Measurements from ENCODE around the gene EFNA3.

DNA sequence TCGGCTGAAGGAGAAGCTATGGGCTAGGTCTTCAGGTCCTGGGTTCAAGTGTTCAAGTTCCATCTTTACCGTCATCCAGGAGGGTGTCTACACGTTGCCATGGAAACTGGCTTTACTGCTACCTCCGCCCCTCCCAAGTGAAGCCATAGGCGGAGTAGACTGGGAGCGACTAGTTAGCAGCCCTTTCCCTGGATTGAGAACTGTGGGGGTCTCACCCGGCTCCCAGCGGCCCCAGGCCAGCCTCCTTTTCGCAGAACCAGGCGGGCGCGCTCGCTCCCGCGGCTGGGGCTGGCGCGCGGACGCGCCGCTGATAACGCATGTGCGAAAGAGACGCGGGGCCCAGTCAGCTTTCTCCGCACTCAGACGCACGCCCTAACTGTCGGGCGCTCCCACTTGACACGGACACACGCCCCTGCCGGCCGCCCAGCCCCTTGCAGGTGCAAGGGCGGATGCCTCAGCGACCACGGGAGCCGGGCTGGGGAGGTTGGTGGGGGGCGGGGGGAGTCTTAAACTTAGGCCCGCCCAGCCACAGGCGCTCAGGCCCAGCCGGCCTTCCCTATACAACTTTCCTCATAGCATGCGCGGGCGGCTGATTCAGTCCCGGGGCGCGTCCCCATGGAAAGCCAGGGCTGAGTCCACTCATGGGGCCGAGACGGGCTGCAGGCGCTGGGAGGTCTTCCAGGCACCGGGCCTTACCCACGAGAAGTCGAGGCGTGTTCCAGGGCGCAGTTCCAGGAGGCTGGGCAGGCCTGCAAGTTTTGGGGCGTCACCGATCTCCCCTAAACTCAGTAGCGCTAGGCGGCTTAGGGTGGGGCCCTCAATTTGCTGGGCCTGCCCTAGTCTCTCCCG, 7.7 kb upstream of the EFNA3 start:
- TF ChIP-seq, protein P1, sequence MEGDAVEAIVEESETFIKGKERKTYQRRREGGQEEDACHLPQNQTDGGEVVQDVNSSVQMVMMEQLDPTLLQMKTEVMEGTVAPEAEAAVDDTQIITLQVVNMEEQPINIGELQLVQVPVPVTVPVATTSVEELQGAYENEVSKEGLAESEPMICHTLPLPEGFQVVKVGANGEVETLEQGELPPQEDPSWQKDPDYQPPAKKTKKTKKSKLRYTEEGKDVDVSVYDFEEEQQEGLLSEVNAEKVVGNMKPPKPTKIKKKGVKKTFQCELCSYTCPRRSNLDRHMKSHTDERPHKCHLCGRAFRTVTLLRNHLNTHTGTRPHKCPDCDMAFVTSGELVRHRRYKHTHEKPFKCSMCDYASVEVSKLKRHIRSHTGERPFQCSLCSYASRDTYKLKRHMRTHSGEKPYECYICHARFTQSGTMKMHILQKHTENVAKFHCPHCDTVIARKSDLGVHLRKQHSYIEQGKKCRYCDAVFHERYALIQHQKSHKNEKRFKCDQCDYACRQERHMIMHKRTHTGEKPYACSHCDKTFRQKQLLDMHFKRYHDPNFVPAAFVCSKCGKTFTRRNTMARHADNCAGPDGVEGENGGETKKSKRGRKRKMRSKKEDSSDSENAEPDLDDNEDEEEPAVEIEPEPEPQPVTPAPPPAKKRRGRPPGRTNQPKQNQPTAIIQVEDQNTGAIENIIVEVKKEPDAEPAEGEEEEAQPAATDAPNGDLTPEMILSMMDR (conservative IDR thresholded peaks at IDR 0.05; ENCODE audit: low read depth, low read length): peak; percentile 55
- no peak for TF ChIP-seq EZH2phosphoT487 (IDR thresholded peaks at IDR 0.05; ENCODE audit: borderline replicate concordance, low read length)

Measured in PC-3 (cell line).